ENCODE measurements around the gene KLHL18.

The KLHL18 gene

DNA sequence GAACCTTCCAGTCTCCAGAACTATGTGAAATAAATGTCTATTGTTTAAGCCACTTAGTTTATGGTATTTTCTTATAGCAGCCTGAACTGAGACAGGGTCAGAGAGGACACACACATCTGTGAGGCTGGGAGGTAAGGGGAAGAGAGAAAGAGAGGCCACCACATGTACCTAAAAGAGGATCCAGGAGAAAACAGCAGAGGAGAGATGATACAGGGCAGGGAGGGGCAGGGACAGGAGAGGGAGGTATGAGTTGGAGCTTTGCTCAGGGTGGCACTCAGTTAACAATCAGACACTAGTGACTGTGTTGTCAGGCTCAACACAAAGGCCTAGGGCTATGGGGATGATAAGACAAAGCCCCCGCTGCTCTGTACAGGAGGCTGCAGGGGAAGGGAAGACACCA, 17.7 kb upstream of the KLHL18 start:
- DNase-seq (ENCODE audit: low spot score): no peak
- TF ChIP-seq CTCF (IDR thresholded peaks at IDR 0.05; ENCODE audit: extremely low read depth, missing control alignments): no peak

- TF ChIP-seq CTCF (IDR thresholded peaks at IDR 0.05; ENCODE audit: extremely low read depth, missing control alignments): no peak
- DNase-seq (ENCODE audit: low spot score): no peak
These were observed 16.9 kb upstream of the KLHL18 start for GRCh38 chr3:47265725-47266428.

DNA sequence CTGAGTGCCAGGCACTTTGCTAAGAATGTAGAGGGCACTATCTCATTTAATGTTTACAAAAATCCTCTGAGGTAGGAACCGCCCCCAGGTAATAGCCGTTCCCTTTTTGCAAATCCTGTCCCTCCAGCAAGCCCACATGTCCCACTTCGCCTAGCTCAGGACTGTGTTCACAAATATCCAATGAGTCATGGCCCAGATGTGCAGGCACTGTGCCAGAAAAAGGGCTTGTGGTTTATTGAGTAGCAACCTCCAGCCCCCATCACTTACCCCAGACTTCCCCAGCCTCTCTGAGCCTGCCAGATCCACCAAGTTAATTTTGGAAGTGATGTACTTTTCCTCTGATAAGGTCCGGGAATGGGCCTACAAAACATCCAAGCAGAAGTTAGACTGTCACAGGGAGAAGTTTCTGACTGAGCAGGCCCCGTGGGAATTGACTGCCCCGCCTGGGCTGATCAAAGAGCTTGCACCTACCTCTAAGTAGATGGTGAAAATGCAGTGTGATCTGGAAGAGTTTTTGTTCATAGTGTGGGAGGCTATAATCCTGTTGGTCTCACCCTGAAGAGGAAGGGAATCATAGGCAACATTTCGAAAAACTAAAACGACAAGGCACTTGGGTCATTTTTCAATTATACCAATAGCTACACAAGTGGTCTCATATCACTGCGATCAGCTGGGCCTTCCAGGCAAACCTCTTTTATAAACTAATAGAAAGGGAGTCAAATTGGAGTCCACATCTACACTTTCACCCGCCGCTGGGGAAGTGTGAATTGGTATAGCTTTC, 15.8 kb upstream of the KLHL18 start:
- peak; percentile 58 for DNase-seq (ENCODE audit: low spot score)

DNA sequence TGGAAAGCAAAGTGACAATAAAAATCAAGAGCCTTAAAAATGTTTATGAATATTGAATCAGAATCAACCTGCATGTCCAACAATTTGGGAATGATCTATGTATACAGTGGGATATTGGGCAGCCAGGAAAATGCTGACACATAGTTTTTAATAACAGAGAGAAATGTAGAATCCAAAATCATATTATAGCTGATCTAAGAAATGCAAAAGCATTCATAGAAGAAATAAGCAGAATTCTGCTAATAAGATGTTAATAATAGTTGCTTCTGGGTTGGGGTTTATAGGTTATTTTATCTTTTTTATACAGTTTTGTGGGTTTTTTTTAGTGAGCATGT, 15.3 kb upstream of the KLHL18 start:
- DNase-seq (ENCODE audit: low spot score): no peak
- TF ChIP-seq CTCF (IDR thresholded peaks at IDR 0.05; ENCODE audit: extremely low read depth, missing control alignments): no peak

More for the DNA sequence above, 15.8 kb upstream of the KLHL18 start:
- no peak for TF ChIP-seq CTCF (IDR thresholded peaks at IDR 0.05; ENCODE audit: extremely low read depth, missing control alignments)

- TF ChIP-seq CTCF (IDR thresholded peaks at IDR 0.05; ENCODE audit: extremely low read depth, missing control alignments): no peak
- no peak for DNase-seq (ENCODE audit: low spot score)
These were observed 12.2 kb upstream of the KLHL18 start for GRCh38 chr3:47270526-47270925.

DNA sequence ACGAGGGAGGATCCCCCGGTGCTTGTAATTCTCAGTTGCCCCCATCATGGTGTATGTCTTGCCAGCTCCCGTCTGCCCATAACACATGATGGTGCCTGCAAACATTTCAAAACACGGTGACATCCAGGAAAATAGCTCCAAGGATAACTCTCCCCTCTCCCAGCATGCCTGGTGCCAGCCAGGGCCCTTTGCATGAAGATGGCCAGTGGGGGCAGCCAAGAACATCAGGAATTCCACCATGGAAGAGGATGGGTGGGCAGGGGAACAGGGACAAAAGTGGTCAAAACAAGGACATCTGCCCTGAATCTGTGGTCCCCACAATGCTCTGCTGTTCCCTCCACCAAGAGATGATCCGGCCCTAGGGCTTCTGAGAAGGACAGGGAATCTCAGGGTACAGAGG, 9.2 kb upstream of the KLHL18 start:
- no peak for DNase-seq (ENCODE audit: low spot score)
- TF ChIP-seq CTCF (IDR thresholded peaks at IDR 0.05; ENCODE audit: extremely low read depth, missing control alignments): peak; percentile 5

GRCh38 chr3:47274652-47275051, 8.1 kb upstream of the KLHL18 start:
- DNase-seq (ENCODE audit: low spot score): no peak
- no peak for TF ChIP-seq CTCF (IDR thresholded peaks at IDR 0.05; ENCODE audit: extremely low read depth, missing control alignments)
